Right atrium auricular region (tissue), 2 donors: ENCODE results near the gene CACNA1B. TPM values are rescaled to one million over a fixed set of nuclear protein-coding genes. Genes with fewer than 3 reads are reported as not detected.
"Not testable (repeated sequence)": the region's sequence is repeated elsewhere in the genome, so short reads cannot be mapped to it uniquely, and the experiment has no call there.

Source experiments
- DNase-seq: peaks from one replicate; pipeline ENCODE4 v3.0.0-alpha.2; 2019; ENCODE audit warnings: low spot score
- H3K27ac ChIP-seq, 2 donors: fragments of 200-600 bp; sonication (generic); 1 replicate in 1 of 2; 2 replicates in 1 of 2; pipeline ENCODE4 v1.5.1; 2016 to 2019
- H3K27me3 ChIP-seq, 2 donors: fragments of 200-600 bp; sonication (generic); one replicate each; pipeline versions ENCODE4 v1.5.1 to v1.6.0; 2017 to 2019
- H3K36me3 ChIP-seq: fragments of 200-600 bp; sonication (generic); one replicate; pipeline ENCODE4 v1.5.1; 2016
- H3K4me1 ChIP-seq, 2 donors: fragments of 200-600 bp; sonication (generic); one replicate each; pipeline versions ENCODE4 v1.5.1 to v1.6.0; 2017 to 2019
- H3K4me3 ChIP-seq, 2 donors: fragments of 200-600 bp; sonication (generic); 1 replicate in 1 of 2; 2 replicates in 1 of 2; pipeline ENCODE4 v1.5.1; 2017 to 2019; ENCODE audit warnings: mild to moderate bottlenecking in 1 of 2, moderate library complexity in 1 of 2
- H3K9me3 ChIP-seq, 2 donors: fragments of 200-600 bp; sonication (generic); one replicate each; pipeline ENCODE4 v1.5.1; 2019
- CTCF ChIP-seq, 2 donors: fragments of 200-600 bp; sonication (generic); IDR thresholded peaks; one replicate each; pipeline ENCODE4 v1.5.1; 2019; ENCODE audit warnings: antibody characterized with exemption in 2 of 2
- total RNA-seq, 2 donors: library from RNA; depleted of rRNA; stranded (reverse); fragments of >200 nt; gene quantifications; one replicate each; pipeline ENCODE4 v1.1.0, GENCODE V29; 2016

The CACNA1B gene
- total RNA-seq, 2 donors from 2014 or later = 0.04 to 0.41 TPM

GRCh38 chr9:138082918-138083636, 205.5 kb downstream of the CACNA1B start:
- Histone ChIP-seq H3K27me3 (no peaks in the 10 kb centered on the region), H3K4me1 (no peaks in the 10 kb centered on the region), H3K27ac (no peak overlapping the region), H3K9me3 (peaks cover 0 to 24% of the 10 kb centered on the region in 2 donors), H3K36me3 (no peaks in the 10 kb centered on the region), H3K4me3 (no peak overlapping the region)
- DNase-seq = peak; percentile 21
- no peak for TF ChIP-seq CTCF (IDR thresholded peaks at IDR 0.05)

GRCh38 chr9:138083873-138084272, 206.3 kb downstream of the CACNA1B start:
- no peak for TF ChIP-seq CTCF (IDR thresholded peaks at IDR 0.05)
- no peak for DNase-seq

GRCh38 chr9:138085568-138085967, 208.0 kb downstream of the CACNA1B start:
- Histone ChIP-seq H3K4me3 (no peak overlapping the region), H3K9me3 (peaks cover 0 to 24% of the 10 kb centered on the region in 2 donors), H3K27ac (no peak overlapping the region), H3K27me3 (no peaks in the 10 kb centered on the region), H3K4me1 (no peaks in the 10 kb centered on the region), H3K36me3 (no peaks in the 10 kb centered on the region)
- no peak for TF ChIP-seq CTCF (IDR thresholded peaks at IDR 0.05)
- DNase-seq = no peak

More at GRCh38 chr9:138083873-138084272, 206.3 kb downstream of the CACNA1B start:
- Histone ChIP-seq H3K36me3 (no peaks in the 10 kb centered on the region), H3K4me3 (no peak overlapping the region), H3K27me3 (no peaks in the 10 kb centered on the region), H3K4me1 (no peaks in the 10 kb centered on the region), H3K27ac (no peak overlapping the region), H3K9me3 (peaks cover 0 to 24% of the 10 kb centered on the region in 2 donors)

- not testable (repeated sequence) for H3K27ac ChIP-seq, DNase-seq, H3K9me3 ChIP-seq, H3K4me3 ChIP-seq, H3K4me1 ChIP-seq, H3K36me3 ChIP-seq, H3K27me3 ChIP-seq
Observed at GRCh38 chr9:138092057-138092456, 214.5 kb downstream of the CACNA1B start.

- no peak for TF ChIP-seq CTCF (IDR thresholded peaks at IDR 0.05)
- H3K36me3 ChIP-seq = no peaks in the 10 kb centered on the region
- no peak overlapping the region for H3K27ac ChIP-seq
- no peaks in the 10 kb centered on the region for H3K4me1 ChIP-seq
- no peak overlapping the region for H3K4me3 ChIP-seq
- H3K27me3 ChIP-seq = no peaks in the 10 kb centered on the region
- DNase-seq = no peak
- no peaks in the 10 kb centered on the region for H3K9me3 ChIP-seq
Observed at GRCh38 chr9:138094028-138094427, 216.4 kb downstream of the CACNA1B start.

GRCh38 chr9:138095813-138096518, 218.4 kb downstream of the CACNA1B start:
- TF ChIP-seq CTCF (IDR thresholded peaks at IDR 0.05) = no peak
- H3K4me1 ChIP-seq = no peaks in the 10 kb centered on the region
- H3K27ac ChIP-seq = no peak overlapping the region
- no peaks in the 10 kb centered on the region for H3K27me3 ChIP-seq
- no peak overlapping the region for H3K4me3 ChIP-seq
- no peaks in the 10 kb centered on the region for H3K36me3 ChIP-seq
- H3K9me3 ChIP-seq = no peaks in the 10 kb centered on the region
- no peak for DNase-seq
